GM12878 (cell line): Measurements from ENCODE around the gene SLX4IP. TPM values are rescaled to one million over a fixed set of nuclear protein-coding genes. Genes with fewer than 3 reads are reported as not detected.

Experiments
- ATAC-seq: fragments of 200-7000 bp; cut with Tn5 transposase; 3 replicates; pipeline ENCODE4 v1.9.1; 2020; ENCODE audit warnings: mild to moderate bottlenecking, moderate library complexity
- BruUV-seq: library from RNA; stranded (reverse); fragments of 400-500 nt; replicated peaks from 2 replicates; lab custom pipeline; 2021; lab: Mats Ljungman, UMichigan
- CTCF ChIA-PET: fragments of 300-600 bp; sonication (Branson Sonifier 250); formaldehyde crosslinking; extraction: SDS; loops from one replicate; lab custom pipeline; 2021; ENCODE audit warnings: inconsistent platforms; lab: Yijun Ruan, JAX
- POLR2A ChIA-PET: fragments of 350-600 bp; formaldehyde crosslinking; extraction: SDS; loops from one replicate; lab custom pipeline; 2021; ENCODE audit warnings: inconsistent platforms; lab: Charles Lee
- RAD21 ChIA-PET: fragments of 300-600 bp; sonication (Branson Sonifier 250); formaldehyde crosslinking; loops from one replicate; lab custom pipeline; 2023; ENCODE audit warnings: antibody characterized with exemption; ENCODE audit not compliant: unreplicated experiment; lab: Charles Lee
- SMC1A ChIA-PET: fragments of 300-600 bp; sonication (Branson Sonifier 250); formaldehyde crosslinking; loops from one replicate; lab custom pipeline; 2023; ENCODE audit not compliant: unreplicated experiment, uncharacterized antibody; lab: Charles Lee
- DNase-seq: peaks from one replicate; pipeline ENCODE4 v3.0.0-alpha.2; 2011; ENCODE audit warnings: low read depth, low spot score
- FAIRE-seq: peaks from 3 replicates; lab custom pipeline; 2011; peaks lifted over from hg19 to GRCh38; lab: Jason Lieb, UNC
- H2AFZ ChIP-seq: 2 replicates; pipeline ENCODE4 v1.6.0; 2011; ENCODE audit warnings: low read depth, low read length, control low read depth; ENCODE audit not compliant: control insufficient read depth
- H3K27ac ChIP-seq: 2 replicates; pipeline ENCODE4 v1.5.1; 2011; ENCODE audit warnings: control low read depth; ENCODE audit not compliant: control insufficient read depth, insufficient read depth
- H3K27me3 ChIP-seq, 2 experiments: replicated peaks in 1 of 2; 2 replicates each; pipeline versions ENCODE4 v1.6.0 to v1.6.1; 2011; ENCODE audit warnings: low read length in 1 of 2; ENCODE audit not compliant: control insufficient read depth in 2 of 2, insufficient read depth in 2 of 2
- H3K36me3 ChIP-seq, 2 experiments: 2 replicates each; pipeline ENCODE4 v1.5.1; 2011; ENCODE audit warnings: low read length in 1 of 2; ENCODE audit not compliant: control insufficient read depth in 2 of 2, insufficient read depth in 2 of 2
- H3K4me1 ChIP-seq: 2 replicates; pipeline ENCODE4 v1.6.1; 2011; ENCODE audit warnings: mild to moderate bottlenecking, low read length, moderate library complexity, mixed read lengths; ENCODE audit not compliant: control insufficient read depth, insufficient read depth
- H3K4me2 ChIP-seq: 2 replicates; pipeline ENCODE4 v1.6.0; 2011; ENCODE audit warnings: control low read depth; ENCODE audit not compliant: control insufficient read depth, insufficient read depth
- H3K4me3 ChIP-seq: fragments of 200-600 bp; sonication (generic); 2 replicates; pipeline ENCODE4 v1.5.1; 2016
- H3K79me2 ChIP-seq: 2 replicates; pipeline ENCODE4 v1.6.0; 2011; ENCODE audit warnings: low read length; ENCODE audit not compliant: control insufficient read depth, insufficient read depth
- H3K9ac ChIP-seq: 2 replicates; pipeline ENCODE4 v1.8.0; 2011; ENCODE audit warnings: low read length, control low read depth, mixed read lengths; ENCODE audit not compliant: control insufficient read depth, insufficient read depth
- H3K9me3 ChIP-seq: replicated peaks from 3 replicates; pipeline ENCODE4 v1.5.1; 2011; ENCODE audit warnings: mild to moderate bottlenecking, low read length; ENCODE audit not compliant: control insufficient read depth, insufficient read depth
- H4K20me1 ChIP-seq: 2 replicates; pipeline ENCODE4 v1.6.0; 2011; ENCODE audit not compliant: control insufficient read depth, insufficient read depth
- WRNIP1 ChIP-seq: IDR thresholded peaks from 2 replicates; pipeline ENCODE4 v1.6.1; 2011; ENCODE audit warnings: low read depth, low read length, improper control_type of control experiment, borderline replicate concordance
- ZZZ3 ChIP-seq: IDR thresholded peaks from 2 replicates; pipeline ENCODE4 v1.6.1; 2011; ENCODE audit warnings: low read depth; ENCODE audit not compliant: control insufficient read depth, insufficient read length
- WGBS: methylation state at CpG from one replicate; pipeline ENCODE4 v1.1.6; 2016; ENCODE audit warnings: low lambda C conversion rate; ENCODE audit not compliant: insufficient replicate concordance, insufficient coverage; ENCODE audit errors: missing lambda C conversion rate; 5-methylcytosine and 5-hydroxymethylcytosine counted together
- in situ Hi-C: fragments of 300-500 bp; cut with MboI; formaldehyde crosslinking; loops from 9 replicates; pipeline ENCODE4 v1.14.3; 2018; ENCODE audit warnings: mixed read lengths
- intact Hi-C: fragments of 100-400 bp; cut with micrococcal nuclease; formaldehyde crosslinking; loops from one replicate; pipeline ENCODE4 v1.14.2; 2022; ENCODE audit not compliant: unreplicated experiment
- polyA plus RNA-seq, 11 experiments: library from polyadenylated mRNA; depleted of rRNA in 4 of 11; unstranded in 6 of 11; stranded (reverse) in 5 of 11; fragments of >200 nt; fragmentation: Nextera tagmentation in 4 of 11; fragmentation: Illumina TruSeq in 1 of 11; extraction: Ambion mirVana in 4 of 11; extraction: Trizol in 1 of 11; gene quantifications; 1 replicate in 1 of 11; 2 replicates in 10 of 11; pipeline versions ENCODE4 v1.2.1 to v1.2.3, GENCODE V29; 2011 to 2016; ENCODE audit warnings: inconsistent platforms in 2 of 11, missing spikeins in 2 of 11, low read depth in 1 of 11
- total RNA-seq, 4 experiments: library from RNA; depleted of rRNA in 3 of 4; stranded (reverse); fragments of >200 nt in 3 of 4; fragmentation: Illumina TruSeq in 1 of 4; extraction: Trizol in 1 of 4; gene quantifications; 2 replicates each; pipeline versions ENCODE4 v1.2.1 to v1.2.3, GENCODE V29; 2013 to 2021
- TF ChIP-seq, protein P1 (sequence below): fragments of 150-350 bp; IDR thresholded peaks from 2 replicates; pipeline ENCODE4 v1.6.1; 2016; ENCODE audit warnings: low read depth, low read length
- TF ChIP-seq, protein P2 (sequence below): fragments of 450-650 bp; IDR thresholded peaks from 2 replicates; pipeline ENCODE4 v1.6.1; 2018; ENCODE audit warnings: mild to moderate bottlenecking, low read depth, moderate library complexity; ENCODE audit not compliant: partially characterized antibody
- TF ChIP-seq, protein P3 (sequence below): fragments of 450-650 bp; IDR thresholded peaks from 2 replicates; pipeline ENCODE4 v1.6.1; 2017; ENCODE audit warnings: borderline replicate concordance
- TF ChIP-seq, protein P4 (sequence below): fragments of 450-650 bp; formaldehyde crosslinking; IDR thresholded peaks from 2 replicates; pipeline ENCODE4 v1.5.0; 2022; ENCODE audit warnings: mild to moderate bottlenecking, missing genetic modification characterization
- TF ChIP-seq, protein P5 (sequence below): IDR thresholded peaks from 2 replicates; pipeline ENCODE4 v1.6.1; 2011; ENCODE audit warnings: low read depth, mild to moderate bottlenecking, low read length, moderate library complexity, borderline replicate concordance; ENCODE audit errors: extremely low read depth

Gene SLX4IP
- total and polyA plus RNA-seq, 10 of the 15 experiments (the other 5 are each of a cell fraction or from before 2014, with no cell fraction given): 2.2 to 11.0 (median 6.3) TPM

DNA sequence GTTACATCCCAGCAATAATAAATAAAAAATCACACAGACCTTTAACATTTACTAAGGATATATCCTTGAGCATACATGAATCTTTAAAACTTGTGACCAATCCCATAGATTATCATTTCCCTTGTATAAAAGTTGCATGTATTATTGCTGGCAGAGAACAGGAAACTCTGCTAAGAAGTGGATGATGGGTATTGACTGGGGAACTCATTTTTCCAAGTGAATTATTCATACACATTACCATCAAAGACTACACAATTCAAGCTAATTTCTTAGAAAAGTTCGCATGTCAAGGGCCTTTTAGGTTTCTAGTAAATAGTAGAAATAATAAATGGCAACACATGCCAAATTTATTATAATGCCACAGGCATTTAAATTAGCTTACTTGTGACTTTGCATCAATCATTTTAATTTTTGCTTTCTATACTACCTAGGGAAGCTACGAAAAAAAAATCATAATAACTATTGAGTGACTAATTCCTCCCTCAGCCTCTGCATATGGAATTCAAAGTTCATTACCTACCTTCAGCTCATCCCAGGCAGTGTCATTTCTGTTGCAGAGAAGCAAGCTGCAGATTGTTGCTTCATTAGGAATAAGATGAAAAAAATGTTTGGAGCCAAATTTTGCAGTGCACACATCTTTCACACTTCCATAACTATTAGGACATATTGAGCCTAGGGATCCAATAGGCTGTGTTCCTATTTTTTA, 26.8 kb upstream of the SLX4IP start:
- intact Hi-C loops: no loop called here
- DNase-seq: no peak
- WGBS: 100% methylated on average over 2 of the region's 2 CpGs
- Histone ChIP-seq H3K79me2 (no peaks in the 10 kb centered on the region), H3K9ac (no peak overlapping the region), H3K36me3 (peaks cover 2 to 7% of the 10 kb centered on the region in 2 experiments), H3K4me3 (no peak overlapping the region), H4K20me1 (no peaks in the 10 kb centered on the region), H3K27me3 (no peaks in the 10 kb centered on the region), H3K27ac (no peak overlapping the region), H2AFZ (no peak overlapping the region), H3K4me2 (no peak overlapping the region), H3K9me3 (no peaks in the 10 kb centered on the region; the same call in 2 of the 3 replicates), H3K4me1 (peaks cover 8% of the 10 kb centered on the region)
- ChIA-PET RAD21 (no interaction called here), CTCF (interaction anchor here (0.9 to 3.7 kb wide), 4 partner anchors 17 to 26 kb away, joined by 3 to 13 read pairs (median 8); no protein-coding TSS in a partner anchor), POLR2A (interaction anchor here (0.6 kb wide), 1 partner anchor 27 kb away, joined by 4 read pairs; no protein-coding TSS in a partner anchor), SMC1A (interaction anchor here (1.0 to 1.3 kb wide), 3 partner anchors 9 to 92 kb away, joined by 3 to 4 read pairs (median 3); no protein-coding TSS in a partner anchor)
- no peak for ATAC-seq
- TF ChIP-seq, protein P1, sequence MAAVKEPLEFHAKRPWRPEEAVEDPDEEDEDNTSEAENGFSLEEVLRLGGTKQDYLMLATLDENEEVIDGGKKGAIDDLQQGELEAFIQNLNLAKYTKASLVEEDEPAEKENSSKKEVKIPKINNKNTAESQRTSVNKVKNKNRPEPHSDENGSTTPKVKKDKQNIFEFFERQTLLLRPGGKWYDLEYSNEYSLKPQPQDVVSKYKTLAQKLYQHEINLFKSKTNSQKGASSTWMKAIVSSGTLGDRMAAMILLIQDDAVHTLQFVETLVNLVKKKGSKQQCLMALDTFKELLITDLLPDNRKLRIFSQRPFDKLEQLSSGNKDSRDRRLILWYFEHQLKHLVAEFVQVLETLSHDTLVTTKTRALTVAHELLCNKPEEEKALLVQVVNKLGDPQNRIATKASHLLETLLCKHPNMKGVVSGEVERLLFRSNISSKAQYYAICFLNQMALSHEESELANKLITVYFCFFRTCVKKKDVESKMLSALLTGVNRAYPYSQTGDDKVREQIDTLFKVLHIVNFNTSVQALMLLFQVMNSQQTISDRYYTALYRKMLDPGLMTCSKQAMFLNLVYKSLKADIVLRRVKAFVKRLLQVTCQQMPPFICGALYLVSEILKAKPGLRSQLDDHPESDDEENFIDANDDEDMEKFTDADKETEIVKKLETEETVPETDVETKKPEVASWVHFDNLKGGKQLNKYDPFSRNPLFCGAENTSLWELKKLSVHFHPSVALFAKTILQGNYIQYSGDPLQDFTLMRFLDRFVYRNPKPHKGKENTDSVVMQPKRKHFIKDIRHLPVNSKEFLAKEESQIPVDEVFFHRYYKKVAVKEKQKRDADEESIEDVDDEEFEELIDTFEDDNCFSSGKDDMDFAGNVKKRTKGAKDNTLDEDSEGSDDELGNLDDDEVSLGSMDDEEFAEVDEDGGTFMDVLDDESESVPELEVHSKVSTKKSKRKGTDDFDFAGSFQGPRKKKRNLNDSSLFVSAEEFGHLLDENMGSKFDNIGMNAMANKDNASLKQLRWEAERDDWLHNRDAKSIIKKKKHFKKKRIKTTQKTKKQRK: no peak
- TF ChIP-seq WRNIP1 (no peak), ZZZ3 (no peak)
- TF ChIP-seq, protein P2, sequence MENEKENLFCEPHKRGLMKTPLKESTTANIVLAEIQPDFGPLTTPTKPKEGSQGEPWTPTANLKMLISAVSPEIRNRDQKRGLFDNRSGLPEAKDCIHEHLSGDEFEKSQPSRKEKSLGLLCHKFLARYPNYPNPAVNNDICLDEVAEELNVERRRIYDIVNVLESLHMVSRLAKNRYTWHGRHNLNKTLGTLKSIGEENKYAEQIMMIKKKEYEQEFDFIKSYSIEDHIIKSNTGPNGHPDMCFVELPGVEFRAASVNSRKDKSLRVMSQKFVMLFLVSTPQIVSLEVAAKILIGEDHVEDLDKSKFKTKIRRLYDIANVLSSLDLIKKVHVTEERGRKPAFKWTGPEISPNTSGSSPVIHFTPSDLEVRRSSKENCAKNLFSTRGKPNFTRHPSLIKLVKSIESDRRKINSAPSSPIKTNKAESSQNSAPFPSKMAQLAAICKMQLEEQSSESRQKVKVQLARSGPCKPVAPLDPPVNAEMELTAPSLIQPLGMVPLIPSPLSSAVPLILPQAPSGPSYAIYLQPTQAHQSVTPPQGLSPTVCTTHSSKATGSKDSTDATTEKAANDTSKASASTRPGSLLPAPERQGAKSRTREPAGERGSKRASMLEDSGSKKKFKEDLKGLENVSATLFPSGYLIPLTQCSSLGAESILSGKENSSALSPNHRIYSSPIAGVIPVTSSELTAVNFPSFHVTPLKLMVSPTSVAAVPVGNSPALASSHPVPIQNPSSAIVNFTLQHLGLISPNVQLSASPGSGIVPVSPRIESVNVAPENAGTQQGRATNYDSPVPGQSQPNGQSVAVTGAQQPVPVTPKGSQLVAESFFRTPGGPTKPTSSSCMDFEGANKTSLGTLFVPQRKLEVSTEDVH: no peak
- TF ChIP-seq, protein P3, sequence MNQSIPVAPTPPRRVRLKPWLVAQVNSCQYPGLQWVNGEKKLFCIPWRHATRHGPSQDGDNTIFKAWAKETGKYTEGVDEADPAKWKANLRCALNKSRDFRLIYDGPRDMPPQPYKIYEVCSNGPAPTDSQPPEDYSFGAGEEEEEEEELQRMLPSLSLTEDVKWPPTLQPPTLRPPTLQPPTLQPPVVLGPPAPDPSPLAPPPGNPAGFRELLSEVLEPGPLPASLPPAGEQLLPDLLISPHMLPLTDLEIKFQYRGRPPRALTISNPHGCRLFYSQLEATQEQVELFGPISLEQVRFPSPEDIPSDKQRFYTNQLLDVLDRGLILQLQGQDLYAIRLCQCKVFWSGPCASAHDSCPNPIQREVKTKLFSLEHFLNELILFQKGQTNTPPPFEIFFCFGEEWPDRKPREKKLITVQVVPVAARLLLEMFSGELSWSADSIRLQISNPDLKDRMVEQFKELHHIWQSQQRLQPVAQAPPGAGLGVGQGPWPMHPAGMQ: no peak
- TF ChIP-seq, protein P4, sequence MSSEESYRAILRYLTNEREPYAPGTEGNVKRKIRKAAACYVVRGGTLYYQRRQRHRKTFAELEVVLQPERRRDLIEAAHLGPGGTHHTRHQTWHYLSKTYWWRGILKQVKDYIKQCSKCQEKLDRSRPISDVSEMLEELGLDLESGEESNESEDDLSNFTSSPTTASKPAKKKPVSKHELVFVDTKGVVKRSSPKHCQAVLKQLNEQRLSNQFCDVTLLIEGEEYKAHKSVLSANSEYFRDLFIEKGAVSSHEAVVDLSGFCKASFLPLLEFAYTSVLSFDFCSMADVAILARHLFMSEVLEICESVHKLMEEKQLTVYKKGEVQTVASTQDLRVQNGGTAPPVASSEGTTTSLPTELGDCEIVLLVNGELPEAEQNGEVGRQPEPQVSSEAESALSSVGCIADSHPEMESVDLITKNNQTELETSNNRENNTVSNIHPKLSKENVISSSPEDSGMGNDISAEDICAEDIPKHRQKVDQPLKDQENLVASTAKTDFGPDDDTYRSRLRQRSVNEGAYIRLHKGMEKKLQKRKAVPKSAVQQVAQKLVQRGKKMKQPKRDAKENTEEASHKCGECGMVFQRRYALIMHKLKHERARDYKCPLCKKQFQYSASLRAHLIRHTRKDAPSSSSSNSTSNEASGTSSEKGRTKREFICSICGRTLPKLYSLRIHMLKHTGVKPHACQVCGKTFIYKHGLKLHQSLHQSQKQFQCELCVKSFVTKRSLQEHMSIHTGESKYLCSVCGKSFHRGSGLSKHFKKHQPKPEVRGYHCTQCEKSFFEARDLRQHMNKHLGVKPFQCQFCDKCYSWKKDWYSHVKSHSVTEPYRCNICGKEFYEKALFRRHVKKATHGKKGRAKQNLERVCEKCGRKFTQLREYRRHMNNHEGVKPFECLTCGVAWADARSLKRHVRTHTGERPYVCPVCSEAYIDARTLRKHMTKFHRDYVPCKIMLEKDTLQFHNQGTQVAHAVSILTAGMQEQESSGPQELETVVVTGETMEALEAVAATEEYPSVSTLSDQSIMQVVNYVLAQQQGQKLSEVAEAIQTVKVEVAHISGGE: no peak
- TF ChIP-seq, protein P5, sequence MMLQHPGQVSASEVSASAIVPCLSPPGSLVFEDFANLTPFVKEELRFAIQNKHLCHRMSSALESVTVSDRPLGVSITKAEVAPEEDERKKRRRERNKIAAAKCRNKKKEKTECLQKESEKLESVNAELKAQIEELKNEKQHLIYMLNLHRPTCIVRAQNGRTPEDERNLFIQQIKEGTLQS: no peak
- BruUV-seq: no TSS peak
- no peak for FAIRE-seq
- in situ Hi-C loops: no loop called here
